Fibroblast of pulmonary artery (primary cell): ENCODE measurements around the gene ZNF425.
A peak's percentile ranks its signal among the peaks of the same experiment; 100 is the strongest.
"Not testable (repeated sequence)": the region's sequence is repeated elsewhere in the genome, so short reads cannot be mapped to it uniquely, and the experiment has no call there.

Experiments used
- DNase-seq: peaks from one replicate; pipeline ENCODE4 v3.0.0-alpha.2; 2010; ENCODE audit warnings: low read depth
- H3K4me3 ChIP-seq: replicated peaks from 2 replicates; pipeline ENCODE4 v1.5.1; 2011; ENCODE audit warnings: low read depth, mild to moderate bottlenecking, control low read depth, low read length, moderate library complexity
- TF ChIP-seq, protein P1 (sequence below): IDR thresholded peaks from 2 replicates; pipeline ENCODE4 v1.5.1; 2011; ENCODE audit warnings: mild to moderate bottlenecking, control low read depth, low read length, inconsistent platforms; ENCODE audit errors: missing control alignments

Gene ZNF425

DNA sequence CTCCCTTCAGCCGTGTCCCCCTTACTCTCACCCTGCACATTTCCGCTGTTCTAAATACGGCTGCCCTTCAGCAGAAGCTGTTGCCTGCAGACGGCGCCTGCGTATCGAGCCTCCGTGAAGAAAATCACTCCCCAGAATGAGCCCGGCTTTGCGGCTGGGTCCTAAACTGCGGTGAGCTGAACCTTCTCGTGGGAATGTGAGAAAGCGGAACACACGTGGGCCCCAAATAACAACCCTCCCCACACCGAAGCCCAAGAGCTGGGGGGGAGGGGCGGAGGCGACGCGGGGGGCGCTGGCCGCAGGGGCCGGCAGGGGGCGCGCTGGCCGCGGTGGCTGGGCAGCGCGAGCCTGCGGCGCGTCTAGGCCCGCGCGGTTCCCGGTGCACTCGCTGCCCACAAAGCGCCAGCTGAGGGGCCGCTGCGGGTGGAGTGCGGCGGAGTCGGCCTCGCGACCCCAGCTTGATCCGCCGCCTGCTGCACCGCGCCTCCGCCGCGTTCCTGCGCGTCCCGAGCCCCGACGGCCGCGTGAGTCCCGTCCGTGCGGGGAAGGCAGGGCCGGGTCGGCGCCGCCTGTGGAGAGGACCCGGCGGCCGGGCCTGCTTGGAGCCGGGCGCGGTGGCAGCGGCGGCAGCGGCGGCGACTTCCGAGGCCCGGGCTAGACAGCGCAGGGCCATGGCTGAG, 21.1 kb upstream of the ZNF425 start, which contains the start of gene ZNF398:
Gene ZNF398 (plus strand): TSS at position 382 of the 680 bp plus-strand sequence. CDS start 290 bp downstream, at position 672.
- peak; percentile 80 for DNase-seq
- peak within 1 kb of the TSS; percentile 78 for H3K4me3 ChIP-seq
- TF ChIP-seq, protein P1, sequence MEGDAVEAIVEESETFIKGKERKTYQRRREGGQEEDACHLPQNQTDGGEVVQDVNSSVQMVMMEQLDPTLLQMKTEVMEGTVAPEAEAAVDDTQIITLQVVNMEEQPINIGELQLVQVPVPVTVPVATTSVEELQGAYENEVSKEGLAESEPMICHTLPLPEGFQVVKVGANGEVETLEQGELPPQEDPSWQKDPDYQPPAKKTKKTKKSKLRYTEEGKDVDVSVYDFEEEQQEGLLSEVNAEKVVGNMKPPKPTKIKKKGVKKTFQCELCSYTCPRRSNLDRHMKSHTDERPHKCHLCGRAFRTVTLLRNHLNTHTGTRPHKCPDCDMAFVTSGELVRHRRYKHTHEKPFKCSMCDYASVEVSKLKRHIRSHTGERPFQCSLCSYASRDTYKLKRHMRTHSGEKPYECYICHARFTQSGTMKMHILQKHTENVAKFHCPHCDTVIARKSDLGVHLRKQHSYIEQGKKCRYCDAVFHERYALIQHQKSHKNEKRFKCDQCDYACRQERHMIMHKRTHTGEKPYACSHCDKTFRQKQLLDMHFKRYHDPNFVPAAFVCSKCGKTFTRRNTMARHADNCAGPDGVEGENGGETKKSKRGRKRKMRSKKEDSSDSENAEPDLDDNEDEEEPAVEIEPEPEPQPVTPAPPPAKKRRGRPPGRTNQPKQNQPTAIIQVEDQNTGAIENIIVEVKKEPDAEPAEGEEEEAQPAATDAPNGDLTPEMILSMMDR = no peak

DNA sequence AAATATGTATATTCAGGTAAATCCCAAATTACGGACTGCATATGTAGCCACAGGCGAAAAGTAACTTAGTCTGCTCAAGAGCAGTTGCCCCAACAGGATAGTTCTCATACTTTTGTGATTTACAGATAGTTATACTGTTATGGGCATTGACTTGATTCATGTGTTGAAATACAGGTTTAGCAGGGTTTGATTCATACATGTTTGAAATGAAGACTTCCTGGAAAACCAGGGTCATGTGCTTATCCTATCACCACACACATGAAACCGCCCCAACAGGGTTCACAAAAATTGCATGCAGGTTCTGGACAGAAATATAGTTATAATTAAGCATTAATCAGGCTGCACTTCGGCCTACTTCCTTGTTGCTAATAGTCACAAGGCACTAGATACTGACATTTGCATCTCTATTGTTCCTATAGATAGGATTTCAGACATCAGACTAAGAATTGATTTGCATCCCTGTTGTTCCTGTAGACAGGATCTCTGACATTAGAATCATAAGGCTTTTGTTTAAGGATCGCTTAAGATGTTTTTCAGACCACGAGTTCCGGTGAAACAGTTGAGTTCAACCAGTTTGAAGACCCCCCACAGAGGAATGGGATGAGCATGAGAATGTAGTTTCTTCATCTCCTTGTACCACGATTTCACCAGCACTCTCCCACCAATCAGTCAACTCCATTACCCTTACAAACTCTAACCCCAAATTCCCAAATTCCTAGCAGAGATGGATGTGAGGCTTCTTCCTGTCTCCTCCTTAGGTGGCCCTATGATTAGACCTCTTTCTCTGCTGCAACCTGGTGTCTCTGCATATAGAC, 19.1 kb upstream of the ZNF425 start:
- DNase-seq = no peak
- TF ChIP-seq, protein P1 = no peak
- H3K4me3 ChIP-seq = no peak overlapping the region

DNA sequence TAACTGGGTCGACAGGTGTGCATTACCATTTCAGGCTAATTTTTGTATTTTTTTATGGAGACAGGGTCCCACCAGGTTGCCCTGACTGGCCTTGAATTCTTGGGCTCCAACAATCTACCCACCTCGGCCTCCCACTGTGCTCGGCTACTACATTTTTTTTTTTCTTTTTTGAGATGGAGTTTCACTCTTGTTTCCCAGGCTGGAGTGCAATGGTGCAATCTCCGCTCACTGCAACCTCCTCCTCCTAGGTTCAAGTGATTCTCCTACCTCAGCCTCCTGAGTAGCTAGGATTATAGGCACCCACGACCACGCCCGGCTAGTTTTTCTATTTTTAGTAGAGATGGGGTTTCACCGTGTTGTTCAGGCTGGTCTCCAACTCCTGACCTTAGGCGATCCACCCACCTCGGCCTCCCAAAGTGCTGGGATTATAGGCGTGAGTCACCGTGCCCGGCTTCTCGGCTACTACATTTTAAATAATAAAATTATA, 18.4 kb upstream of the ZNF425 start:
- H3K4me3 ChIP-seq = not testable (repeated sequence)

DNA sequence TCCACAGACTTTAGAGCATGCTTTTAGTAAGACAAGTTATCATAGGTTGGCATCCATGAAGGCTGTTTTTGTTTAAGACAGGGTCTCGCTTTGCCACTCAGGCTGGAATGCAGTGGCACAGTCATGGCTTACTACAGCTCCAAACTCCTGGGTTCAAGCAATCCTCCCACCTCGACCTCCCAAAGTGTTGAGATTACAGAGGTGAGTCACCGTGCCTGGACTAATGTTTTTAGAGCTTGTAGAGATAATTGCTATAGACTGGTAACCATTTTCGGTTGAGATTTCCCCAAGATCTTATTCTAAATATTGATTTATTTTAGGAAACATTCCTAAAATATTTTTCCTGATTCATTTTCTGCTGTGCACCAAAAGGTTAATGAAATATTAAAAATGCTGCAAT, 15.8 kb upstream of the ZNF425 start:
- H3K4me3 ChIP-seq = no peak overlapping the region
- TF ChIP-seq, protein P1 = no peak
- DNase-seq = no peak

More for the DNA sequence above, 18.4 kb upstream of the ZNF425 start:
- not testable (repeated sequence) for DNase-seq

DNA sequence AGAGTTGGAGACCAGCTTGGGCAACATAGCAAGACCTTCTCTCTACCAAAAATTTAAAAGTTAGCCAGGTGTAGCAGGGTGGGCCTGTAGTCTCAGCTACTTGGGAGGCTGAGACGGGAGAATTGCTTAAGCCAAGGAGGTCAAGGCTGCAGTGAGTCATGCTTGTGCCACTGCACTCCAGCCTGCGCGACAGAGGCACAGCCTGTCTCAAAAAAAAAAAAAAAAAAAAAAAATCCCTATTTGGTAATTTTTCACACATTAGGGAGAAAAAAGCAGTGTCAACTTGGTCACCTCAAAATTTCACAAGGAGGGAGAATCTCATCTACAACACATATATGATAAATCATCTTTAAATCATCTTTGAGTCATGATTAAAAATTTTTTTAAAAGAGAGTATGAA, 14.7 kb upstream of the ZNF425 start:
- DNase-seq = peak; percentile 24

DNA sequence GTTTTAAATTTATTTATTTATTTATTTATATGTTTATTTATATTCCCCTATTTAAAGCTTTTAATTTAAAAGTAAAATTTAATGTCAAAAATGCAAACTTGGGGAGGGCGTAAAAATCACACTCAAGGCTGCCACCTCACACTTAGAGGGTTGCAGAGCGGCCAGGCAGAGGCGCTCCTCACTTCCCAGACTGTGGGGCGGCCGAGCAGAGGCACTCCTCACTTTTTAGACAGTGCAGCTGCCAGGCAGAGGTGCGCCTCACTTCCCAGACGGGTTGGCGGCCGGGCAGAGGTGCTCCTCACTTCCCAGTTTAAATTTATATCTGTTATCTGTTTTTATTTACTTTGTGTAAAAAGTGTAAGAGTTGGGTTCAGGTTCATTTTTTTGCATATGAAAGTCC, 10.0 kb upstream of the ZNF425 start:
- H3K4me3 ChIP-seq = no peak overlapping the region
- TF ChIP-seq, protein P1 = no peak
- DNase-seq = no peak

More for the DNA sequence above, 14.7 kb upstream of the ZNF425 start:
- TF ChIP-seq, protein P1 = no peak
- H3K4me3 ChIP-seq = no peak overlapping the region

DNA sequence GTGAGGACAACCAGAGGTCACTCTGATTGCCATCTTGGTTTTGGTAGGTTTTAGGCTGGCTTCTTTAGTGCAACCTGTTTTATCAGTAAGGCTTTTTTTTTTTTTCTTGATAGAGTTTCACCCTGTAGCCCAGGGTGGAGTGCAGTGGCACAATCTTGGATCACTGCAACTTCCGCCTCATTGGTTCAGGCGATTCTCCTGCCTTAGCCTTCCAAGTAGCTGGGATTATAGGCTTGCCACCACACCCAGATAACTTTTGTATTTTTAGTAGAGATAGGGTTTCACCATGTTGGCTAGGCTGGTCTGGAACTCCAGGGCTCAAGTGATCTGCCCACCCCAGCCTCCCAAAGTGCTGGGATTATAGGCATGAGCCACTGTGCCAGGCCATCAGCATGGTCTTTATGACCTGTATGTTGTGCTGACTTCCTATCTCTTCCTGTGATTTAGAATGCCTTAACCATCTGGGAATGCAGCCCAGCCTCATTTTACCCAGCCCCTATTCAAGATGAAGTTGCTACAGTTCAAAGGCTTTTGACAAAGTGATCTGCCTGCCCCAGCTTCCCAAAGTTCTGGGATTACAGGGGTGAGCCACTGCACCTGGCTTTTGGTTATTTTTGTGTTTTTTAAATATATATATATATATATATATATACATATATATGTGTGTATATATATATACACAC, 7.0 kb upstream of the ZNF425 start:
- H3K4me3 ChIP-seq = no peak overlapping the region
- TF ChIP-seq, protein P1 = no peak
- DNase-seq = no peak
